H9 (cell line): Measurements from ENCODE around the gene ROBO3. TPM values are rescaled to one million over a fixed set of nuclear protein-coding genes. Genes with fewer than 3 reads are reported as not detected.
A peak's percentile ranks its signal among the peaks of the same experiment; 100 is the strongest.

ENCODE experiments used
- DNase-seq: peaks from one replicate; pipeline ENCODE4 v3.0.0-alpha.2; 2017
- H2AFZ ChIP-seq: one replicate; pipeline ENCODE4 v1.6.1; 2013; ENCODE audit warnings: mild to moderate bottlenecking, low read length, control low read depth, moderate library complexity
- H2AK5ac ChIP-seq: 2 replicates; pipeline ENCODE4 v1.6.1; 2013; ENCODE audit warnings: low read length, control low read depth, mixed read lengths; ENCODE audit not compliant: insufficient read length
- H2BK120ac ChIP-seq: one replicate; pipeline ENCODE4 v1.6.1; 2013; ENCODE audit warnings: low read depth, mild to moderate bottlenecking, low read length, control low read depth, inconsistent platforms; ENCODE audit not compliant: poor library complexity, severe bottlenecking
- H2BK12ac ChIP-seq: 2 replicates; pipeline ENCODE4 v1.6.1; 2013; ENCODE audit warnings: low read length, control low read depth, mixed read lengths, low read depth; ENCODE audit not compliant: insufficient read length
- H2BK15ac ChIP-seq: 2 replicates; pipeline ENCODE4 v1.6.1; 2013; ENCODE audit warnings: low read depth, low read length, control low read depth
- H2BK20ac ChIP-seq: one replicate; pipeline ENCODE4 v1.6.1; 2013; ENCODE audit warnings: low read depth, mild to moderate bottlenecking, low read length, control low read depth, inconsistent platforms; ENCODE audit not compliant: poor library complexity, severe bottlenecking
- H2BK5ac ChIP-seq: 2 replicates; pipeline ENCODE4 v1.6.1; 2013; ENCODE audit warnings: low read length, control low read depth, mixed read lengths; ENCODE audit not compliant: insufficient read length
- H3K14ac ChIP-seq: 2 replicates; pipeline ENCODE4 v1.6.1; 2013; ENCODE audit warnings: low read length, control low read depth; ENCODE audit not compliant: insufficient read depth
- H3K18ac ChIP-seq: 2 replicates; pipeline ENCODE4 v1.6.1; 2013; ENCODE audit warnings: low read depth, mild to moderate bottlenecking, mixed read lengths, low read length, control low read depth; ENCODE audit not compliant: insufficient read length
- H3K23ac ChIP-seq: 2 replicates; pipeline ENCODE4 v1.6.1; 2013; ENCODE audit warnings: low read length, control low read depth, mixed read lengths, low read depth; ENCODE audit not compliant: insufficient read length
- H3K23me2 ChIP-seq: 2 replicates; pipeline ENCODE4 v1.6.1; 2013; ENCODE audit warnings: low read depth, mild to moderate bottlenecking, mixed read lengths, low read length, control low read depth; ENCODE audit not compliant: insufficient read length, poor library complexity, severe bottlenecking
- H3K27ac ChIP-seq: 2 replicates; pipeline ENCODE4 v1.5.1; 2013; ENCODE audit warnings: low read length, control low read depth, mixed read lengths, low read depth; ENCODE audit not compliant: insufficient read length
- H3K27me3 ChIP-seq: 2 replicates; pipeline ENCODE4 v1.6.1; 2013; ENCODE audit warnings: low read length, control low read depth, inconsistent platforms; ENCODE audit not compliant: insufficient read depth
- H3K4ac ChIP-seq: 2 replicates; pipeline ENCODE4 v1.6.1; 2013; ENCODE audit warnings: low read depth, mild to moderate bottlenecking, control low read depth, inconsistent platforms, low read length, moderate library complexity
- H3K4me1 ChIP-seq: 2 replicates; pipeline ENCODE4 v1.6.1; 2013; ENCODE audit warnings: low read length, control low read depth, inconsistent platforms; ENCODE audit not compliant: insufficient read depth
- H3K4me2 ChIP-seq: 2 replicates; pipeline ENCODE4 v1.6.1; 2013; ENCODE audit warnings: low read length, control low read depth, mixed read lengths; ENCODE audit not compliant: insufficient read length, insufficient read depth
- H3K56ac ChIP-seq: 2 replicates; pipeline ENCODE4 v1.6.1; 2013; ENCODE audit warnings: low read depth, mild to moderate bottlenecking, mixed read lengths, low read length, control low read depth; ENCODE audit not compliant: insufficient read length
- H3K79me1 ChIP-seq: 2 replicates; pipeline ENCODE4 v1.6.1; 2013; ENCODE audit warnings: low read depth, mild to moderate bottlenecking, moderate library complexity, low read length, control low read depth, inconsistent platforms; ENCODE audit not compliant: insufficient read depth, poor library complexity, severe bottlenecking
- H3K79me2 ChIP-seq: 2 replicates; pipeline ENCODE4 v1.6.1; 2013; ENCODE audit warnings: low read length, control low read depth, inconsistent platforms; ENCODE audit not compliant: insufficient read depth
- H3K9ac ChIP-seq: 2 replicates; pipeline ENCODE4 v1.6.1; 2013; ENCODE audit warnings: low read length, control low read depth, mixed read lengths; ENCODE audit not compliant: insufficient read length; ENCODE audit errors: extremely low read depth
- H3K9me3 ChIP-seq: one replicate; pipeline ENCODE4 v1.6.1; 2013; ENCODE audit warnings: low read depth, low read length, inconsistent platforms; ENCODE audit not compliant: control insufficient read depth
- H3T11ph ChIP-seq: one replicate; pipeline ENCODE4 v1.6.1; 2013; ENCODE audit warnings: mild to moderate bottlenecking, low read length, control low read depth, inconsistent platforms
- H4K20me1 ChIP-seq: one replicate; pipeline ENCODE4 v1.6.1; 2013; ENCODE audit not compliant: control insufficient read depth, insufficient read length, insufficient read depth
- H4K5ac ChIP-seq: 2 replicates; pipeline ENCODE4 v1.6.1; 2013; ENCODE audit warnings: low read depth, mild to moderate bottlenecking, mixed read lengths, low read length, control low read depth; ENCODE audit not compliant: insufficient read length
- H4K8ac ChIP-seq: replicated peaks from 2 replicates; pipeline ENCODE4 v1.6.1; 2013; ENCODE audit warnings: low read length, control low read depth, mixed read lengths, low read depth; ENCODE audit not compliant: insufficient read length
- H4K91ac ChIP-seq: 2 replicates; pipeline ENCODE4 v1.6.1; 2013; ENCODE audit warnings: low read depth, mild to moderate bottlenecking, moderate library complexity, mixed read lengths, low read length, control low read depth; ENCODE audit not compliant: insufficient read length
- H3K27ac Mint-ChIP-seq, 3 experiments: 2 replicates in 2 of 3; 3 replicates in 1 of 3; pipeline ENCODE4 v1.8.0; 2020 to 2021; ENCODE audit warnings: mixed read lengths in 3 of 3, mild to moderate bottlenecking in 1 of 3, moderate library complexity in 1 of 3
- H3K27me3 Mint-ChIP-seq: 2 replicates; pipeline ENCODE4 v1.8.0; 2021; ENCODE audit warnings: low read depth, mild to moderate bottlenecking, moderate library complexity, mixed read lengths
- H3K36me3 Mint-ChIP-seq, 3 experiments: 2 replicates in 2 of 3; 3 replicates in 1 of 3; pipeline ENCODE4 v1.8.0; 2020 to 2021; ENCODE audit warnings: low read depth in 3 of 3, mixed read lengths in 3 of 3; ENCODE audit not compliant: insufficient read depth in 1 of 3
- H3K4me1 Mint-ChIP-seq, 2 experiments: 2 replicates each; pipeline ENCODE4 v1.8.0; 2020; ENCODE audit warnings: mixed read lengths in 2 of 2
- H3K4me3 Mint-ChIP-seq, 2 experiments: 2 replicates in 1 of 2; 3 replicates in 1 of 2; pipeline ENCODE4 v1.8.0; 2020 to 2021; ENCODE audit warnings: mild to moderate bottlenecking in 2 of 2, mixed read lengths in 2 of 2, moderate library complexity in 1 of 2
- H3K9me3 Mint-ChIP-seq, 2 experiments: 2 replicates in 1 of 2; 3 replicates in 1 of 2; pipeline ENCODE4 v1.8.0; 2020; ENCODE audit warnings: mild to moderate bottlenecking in 2 of 2, mixed read lengths in 2 of 2, moderate library complexity in 1 of 2
- WGBS: extraction: QIAGEN DNeasy Blood & Tissue Kit; methylation state at CpG from one replicate; pipeline ENCODE4 v1.1.7; 2013; ENCODE audit warnings: missing lambda C conversion rate, low lambda C conversion rate, mixed read lengths; ENCODE audit not compliant: insufficient read length; ENCODE audit errors: extremely low coverage; 5-methylcytosine and 5-hydroxymethylcytosine counted together
- total RNA-seq: library from RNA; stranded (reverse); gene quantifications from 2 replicates; pipeline ENCODE4 v1.2.1, GENCODE V29; 2021
- TF ChIP-seq, protein P1 (sequence below): fragments of 200-600 bp; sonication (generic); conservative IDR thresholded peaks from 3 replicates; pipeline ENCODE4 v1.8.0; 2021; ENCODE audit warnings: antibody characterized with exemption, mild to moderate bottlenecking

The ROBO3 gene
- total RNA-seq, 1 experiment from 2014 or later = 12.6 TPM

DNA sequence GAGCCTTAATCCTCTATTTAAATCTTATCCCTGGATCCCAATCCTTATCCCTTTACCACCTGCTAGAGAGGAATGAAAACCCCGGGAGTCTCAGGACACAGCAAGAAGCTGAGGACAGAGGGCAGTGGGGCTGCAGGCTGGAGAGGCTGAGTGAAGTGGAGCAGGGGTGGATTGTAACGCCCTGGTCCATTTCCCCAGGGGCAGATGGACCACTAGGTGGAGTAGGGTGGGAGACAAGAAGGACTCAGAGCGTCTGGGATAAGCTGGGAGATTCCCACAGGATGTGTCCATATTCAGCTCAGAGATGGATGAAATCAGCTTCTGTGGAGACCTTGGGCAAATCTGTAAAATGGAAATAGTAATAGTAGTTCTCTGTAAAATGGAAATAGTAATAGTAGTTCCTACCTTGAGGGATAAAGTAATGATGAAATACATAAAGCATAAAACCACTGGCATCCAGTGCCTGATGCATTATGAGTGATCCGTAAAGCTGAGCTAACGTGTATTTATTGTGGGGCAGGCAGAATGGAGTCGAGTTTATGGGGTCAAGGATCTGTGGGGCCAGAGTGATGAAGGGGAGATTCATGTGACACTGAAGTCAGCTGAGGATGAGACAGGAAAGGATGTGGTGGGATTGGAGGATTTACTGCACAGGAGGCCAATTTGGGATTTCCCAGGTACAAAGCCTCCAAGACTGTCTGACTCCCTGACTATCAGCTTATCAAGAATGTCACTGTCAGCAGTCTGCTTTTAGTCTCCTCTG is 34.3 kb downstream of the ROBO3 start:
- H3K79me1 ChIP-seq = no peaks in the 10 kb centered on the region
- no peak overlapping the region for H2AFZ ChIP-seq
- no peak overlapping the region for H3T11ph ChIP-seq
- peaks cover 16 to 17% of the 10 kb centered on the region in 2 experiments for H3K4me1 Mint-ChIP-seq
- no peak overlapping the region for H3K27ac ChIP-seq
- H3K79me2 ChIP-seq = no peaks in the 10 kb centered on the region
- H3K4ac ChIP-seq = no peak overlapping the region
- H4K20me1 ChIP-seq = no peaks in the 10 kb centered on the region
- no peak overlapping the region; a peak in 1 of 7 replicates for H3K27ac Mint-ChIP-seq
- no peak overlapping the region for H4K8ac ChIP-seq
- TF ChIP-seq, protein P1, sequence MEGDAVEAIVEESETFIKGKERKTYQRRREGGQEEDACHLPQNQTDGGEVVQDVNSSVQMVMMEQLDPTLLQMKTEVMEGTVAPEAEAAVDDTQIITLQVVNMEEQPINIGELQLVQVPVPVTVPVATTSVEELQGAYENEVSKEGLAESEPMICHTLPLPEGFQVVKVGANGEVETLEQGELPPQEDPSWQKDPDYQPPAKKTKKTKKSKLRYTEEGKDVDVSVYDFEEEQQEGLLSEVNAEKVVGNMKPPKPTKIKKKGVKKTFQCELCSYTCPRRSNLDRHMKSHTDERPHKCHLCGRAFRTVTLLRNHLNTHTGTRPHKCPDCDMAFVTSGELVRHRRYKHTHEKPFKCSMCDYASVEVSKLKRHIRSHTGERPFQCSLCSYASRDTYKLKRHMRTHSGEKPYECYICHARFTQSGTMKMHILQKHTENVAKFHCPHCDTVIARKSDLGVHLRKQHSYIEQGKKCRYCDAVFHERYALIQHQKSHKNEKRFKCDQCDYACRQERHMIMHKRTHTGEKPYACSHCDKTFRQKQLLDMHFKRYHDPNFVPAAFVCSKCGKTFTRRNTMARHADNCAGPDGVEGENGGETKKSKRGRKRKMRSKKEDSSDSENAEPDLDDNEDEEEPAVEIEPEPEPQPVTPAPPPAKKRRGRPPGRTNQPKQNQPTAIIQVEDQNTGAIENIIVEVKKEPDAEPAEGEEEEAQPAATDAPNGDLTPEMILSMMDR = peak; percentile 47
- no peak overlapping the region for H4K91ac ChIP-seq
- no peak overlapping the region for H3K4me3 Mint-ChIP-seq
- H3K18ac ChIP-seq = no peak overlapping the region
- no peaks in the 10 kb centered on the region for H3K9me3 ChIP-seq
- H3K4me1 ChIP-seq = peaks cover 4% of the 10 kb centered on the region; the same call in 1 of the 2 replicates
- no peak overlapping the region for H2BK5ac ChIP-seq
- H2BK15ac ChIP-seq = no peak overlapping the region
- H3K27me3 Mint-ChIP-seq = peaks cover 13% of the 10 kb centered on the region
- H3K9ac ChIP-seq = no peak overlapping the region
- no peaks in the 10 kb centered on the region for H3K23me2 ChIP-seq
- H3K36me3 Mint-ChIP-seq = no peaks in the 10 kb centered on the region
- WGBS = no CpG with 5 or more reads among the region's 6 CpGs
- no peak overlapping the region for H2BK20ac ChIP-seq
- no peak overlapping the region for H2AK5ac ChIP-seq
- H3K14ac ChIP-seq = no peak overlapping the region
- no peak overlapping the region for H3K23ac ChIP-seq
- no peaks in the 10 kb centered on the region; the same call in 1 of the 2 replicates for H3K27me3 ChIP-seq
- no peak overlapping the region for H2BK12ac ChIP-seq
- H4K5ac ChIP-seq = no peak overlapping the region
- H3K4me2 ChIP-seq = no peak overlapping the region
- peak; percentile 48 for DNase-seq
- H2BK120ac ChIP-seq = no peak overlapping the region
- no peak overlapping the region for H3K56ac ChIP-seq
- no peaks in the 10 kb centered on the region for H3K9me3 Mint-ChIP-seq
